HEK293 (cell line): ENCODE results near the gene ULBP1.

ENCODE experiments used
- CTCF ChIA-PET: fragments of 350-600 bp; formaldehyde crosslinking; extraction: SDS; loops from one replicate; lab custom pipeline; 2021; ENCODE audit warnings: antibody characterized with exemption; lab: Yijun Ruan, JAX
- POLR2A ChIA-PET: fragments of 300-600 bp; formaldehyde crosslinking; extraction: SDS; loops from one replicate; lab custom pipeline; 2020; ENCODE audit warnings: antibody characterized with exemption, inconsistent platforms; lab: Yijun Ruan, JAX
- H3K27ac ChIP-seq: fragments of 200-500 bp; sonication (Bioruptor generic); 2 replicates; pipeline ENCODE4 v1.5.1; 2014; ENCODE audit warnings: low read depth, low read length, control low read depth, inconsistent platforms; ENCODE audit errors: extremely low read depth
- H3K36me3 ChIP-seq, 2 experiments: fragments of 200-500 bp in 1 of 2; sonication (Bioruptor generic) in 1 of 2; 1 replicate in 1 of 2; 2 replicates in 1 of 2; pipeline ENCODE4 v1.5.1; 2014 to 2017; ENCODE audit warnings: inconsistent platforms in 2 of 2, low read length in 2 of 2; ENCODE audit not compliant: control insufficient read depth in 2 of 2, insufficient read depth in 1 of 2
- H3K4me1 ChIP-seq: fragments of 200-500 bp; sonication (Bioruptor generic); 2 replicates; pipeline ENCODE4 v1.5.1; 2014; ENCODE audit warnings: mild to moderate bottlenecking, low read length, inconsistent platforms; ENCODE audit not compliant: control insufficient read depth, insufficient read depth
- H3K4me3 ChIP-seq: 2 replicates; pipeline ENCODE4 v1.5.1; 2011; ENCODE audit warnings: low read depth, mild to moderate bottlenecking, control low read depth, low read length, moderate library complexity
- H3K9me3 ChIP-seq: fragments of 200-500 bp; sonication (Bioruptor generic); 2 replicates; pipeline ENCODE4 v1.5.1; 2014; ENCODE audit warnings: low read depth, low read length, inconsistent platforms; ENCODE audit not compliant: control insufficient read depth, insufficient read depth
- GLI4 ChIP-seq: fragments of 450-650 bp; formaldehyde crosslinking; IDR thresholded peaks from 2 replicates; pipeline ENCODE4 v1.5.1; 2016; ENCODE audit warnings: missing biosample characterization, missing genetic modification characterization
- HOXA7 ChIP-seq: sonication (generic); formaldehyde crosslinking; IDR thresholded peaks from 2 replicates; pipeline ENCODE4 v1.8.1; 2022; ENCODE audit warnings: missing genetic modification reagents, borderline replicate concordance
- HOXD13 ChIP-seq: sonication (generic); formaldehyde crosslinking; IDR thresholded peaks from 2 replicates; pipeline ENCODE4 v1.8.0; 2022; ENCODE audit warnings: missing genetic modification reagents, borderline replicate concordance
- INSM2 ChIP-seq: fragments of 450-650 bp; formaldehyde crosslinking; IDR thresholded peaks from 2 replicates; pipeline ENCODE4 v1.5.1; 2016; ENCODE audit warnings: missing biosample characterization, missing genetic modification characterization
- OVOL3 ChIP-seq: fragments of 450-650 bp; formaldehyde crosslinking; IDR thresholded peaks from 2 replicates; pipeline ENCODE4 v1.5.1; 2016; ENCODE audit warnings: missing biosample characterization, missing genetic modification characterization
- PRDM1 ChIP-seq: fragments of 450-650 bp; formaldehyde crosslinking; IDR thresholded peaks from 2 replicates; pipeline ENCODE4; 2016; ENCODE audit warnings: missing biosample characterization, missing genetic modification characterization
- REPIN1 ChIP-seq: fragments of 450-650 bp; formaldehyde crosslinking; IDR thresholded peaks from 2 replicates; pipeline ENCODE4 v1.5.1; 2017; ENCODE audit warnings: missing biosample characterization, missing genetic modification characterization, low read depth
- ZBTB26 ChIP-seq: fragments of 450-650 bp; formaldehyde crosslinking; optimal IDR thresholded peaks from 2 replicates; pipeline ENCODE3; 2016; ENCODE audit warnings: missing biosample characterization, mild to moderate bottlenecking, missing genetic modification characterization
- ZBTB48 ChIP-seq: fragments of 450-650 bp; formaldehyde crosslinking; IDR thresholded peaks from 2 replicates; pipeline ENCODE4 v1.5.1; 2016; ENCODE audit warnings: missing biosample characterization, missing genetic modification characterization
- ZBTB7A ChIP-seq: fragments of 450-650 bp; formaldehyde crosslinking; IDR thresholded peaks from 2 replicates; pipeline ENCODE4 v1.5.1; 2016; ENCODE audit warnings: low read depth, missing biosample characterization, missing genetic modification characterization
- ZBTB8A ChIP-seq: fragments of 450-650 bp; formaldehyde crosslinking; IDR thresholded peaks from 2 replicates; pipeline ENCODE4 v1.5.1; 2016; ENCODE audit warnings: missing biosample characterization, missing genetic modification characterization
- ZFP37 ChIP-seq: fragments of 450-650 bp; formaldehyde crosslinking; IDR thresholded peaks from 2 replicates; pipeline ENCODE4 v1.5.1; 2016; ENCODE audit warnings: missing biosample characterization, missing genetic modification characterization
- ZNF280D ChIP-seq: fragments of 450-650 bp; formaldehyde crosslinking; IDR thresholded peaks from 2 replicates; pipeline ENCODE4 v1.5.1; 2016; ENCODE audit warnings: missing biosample characterization, missing genetic modification characterization
- ZNF311 ChIP-seq: fragments of 450-650 bp; formaldehyde crosslinking; IDR thresholded peaks from 2 replicates; pipeline ENCODE4 v1.5.1; 2017; ENCODE audit warnings: missing biosample characterization, missing genetic modification characterization, borderline replicate concordance
- ZNF324 ChIP-seq: fragments of 450-650 bp; formaldehyde crosslinking; IDR thresholded peaks from 2 replicates; pipeline ENCODE4 v1.5.1; 2016; ENCODE audit warnings: missing biosample characterization, missing genetic modification characterization
- ZNF335 ChIP-seq: fragments of 450-650 bp; formaldehyde crosslinking; conservative IDR thresholded peaks from 2 replicates; pipeline ENCODE4 v1.5.1; 2016; ENCODE audit warnings: missing biosample characterization, missing genetic modification characterization
- ZNF354C ChIP-seq: fragments of 450-650 bp; formaldehyde crosslinking; IDR thresholded peaks from 2 replicates; pipeline ENCODE4 v1.5.1; 2016; ENCODE audit warnings: missing biosample characterization, missing genetic modification characterization, low read depth, borderline replicate concordance
- ZNF600 ChIP-seq: fragments of 450-650 bp; formaldehyde crosslinking; IDR thresholded peaks from 2 replicates; pipeline ENCODE4 v1.5.1; 2016; ENCODE audit warnings: missing biosample characterization, missing genetic modification characterization
- ZNF621 ChIP-seq: fragments of 450-650 bp; formaldehyde crosslinking; IDR thresholded peaks from 2 replicates; pipeline ENCODE4 v1.5.1; 2017; ENCODE audit warnings: missing biosample characterization, missing genetic modification characterization
- ZNF670 ChIP-seq: fragments of 450-650 bp; formaldehyde crosslinking; IDR thresholded peaks from 2 replicates; pipeline ENCODE4 v1.5.1; 2016; ENCODE audit warnings: missing biosample characterization, missing genetic modification characterization, low read depth
- ZNF692 ChIP-seq: fragments of 450-650 bp; formaldehyde crosslinking; IDR thresholded peaks from 2 replicates; pipeline ENCODE4 v1.5.1; 2016; ENCODE audit warnings: missing biosample characterization, missing genetic modification characterization
- ZNF747 ChIP-seq: fragments of 450-650 bp; formaldehyde crosslinking; IDR thresholded peaks from 2 replicates; pipeline ENCODE4 v1.5.1; 2016; ENCODE audit warnings: missing biosample characterization, missing genetic modification characterization
- ZNF776 ChIP-seq: fragments of 450-650 bp; formaldehyde crosslinking; IDR thresholded peaks from 2 replicates; pipeline ENCODE4 v1.5.0; 2017; ENCODE audit warnings: missing biosample characterization, missing genetic modification characterization, borderline replicate concordance
- ZNF777 ChIP-seq: fragments of 450-650 bp; formaldehyde crosslinking; IDR thresholded peaks from 2 replicates; pipeline ENCODE4 v1.5.1; 2017; ENCODE audit warnings: missing biosample characterization, missing genetic modification characterization, borderline replicate concordance
- ZNF837 ChIP-seq: fragments of 450-650 bp; formaldehyde crosslinking; IDR thresholded peaks from 2 replicates; pipeline ENCODE4 v1.5.1; 2016; ENCODE audit warnings: missing biosample characterization, missing genetic modification characterization

Gene ULBP1

GRCh38 chr6:149987602-149988107 lies 23.9 kb downstream of the ULBP1 start (continued):
- TF ChIP-seq ZBTB7A (tag by site-specific recombination) (no peak), ZNF280D (no peak), ZNF747 (tag by site-specific recombination) (no peak)

- peak; percentile 21; the same call in 1 of the 2 replicates for TF ChIP-seq ZBTB8A (tag by site-specific recombination)
- TF ChIP-seq HOXA7 (CRISPR knock-in tag): no peak
- TF ChIP-seq ZNF776 (tag by site-specific recombination): no peak
- no peak for TF ChIP-seq ZNF354C
- TF ChIP-seq ZBTB48 (tag by site-specific recombination): no peak
- 0 out of 2 replicates have a peak, but pooled peaks have one; percentile 36 for TF ChIP-seq PRDM1 (tag by site-specific recombination)
- no peaks in the 10 kb centered on the region for H3K9me3 ChIP-seq
- H3K36me3 ChIP-seq: no peaks in the 10 kb centered on the region
- CTCF ChIA-PET: interaction anchor here (0.7 to 1.3 kb wide), 3 partner anchors 28 to 1487 kb away, joined by 4 to 6 read pairs (median 4); no protein-coding TSS in a partner anchor
- H3K4me3 ChIP-seq: no peak overlapping the region
- no peak overlapping the region for H3K27ac ChIP-seq
- POLR2A ChIA-PET: interaction anchor here (2.8 kb wide), 1 partner anchor 25 kb away, joined by 11 read pairs; the partner anchor contains the start of gene ULBP1
- peaks cover 6% of the 10 kb centered on the region for H3K4me1 ChIP-seq
Measured at GRCh38 chr6:149988550-149989346, 25.0 kb downstream of the ULBP1 start.

GRCh38 chr6:149990212-149990660 lies 26.5 kb downstream of the ULBP1 start:
- Histone ChIP-seq H3K9me3 (no peaks in the 10 kb centered on the region), H3K4me1 (peaks cover 6% of the 10 kb centered on the region), H3K27ac (no peak overlapping the region), H3K4me3 (peak overlapping the region; percentile 47), H3K36me3 (no peaks in the 10 kb centered on the region)
- POLR2A ChIA-PET: interaction anchor here (0.8 to 2.8 kb wide), 2 partner anchors 26 to 79 kb away, joined by 4 to 11 read pairs; partner anchors contain the start of genes ULBP1 and ULBP3
- CTCF ChIA-PET: interaction anchor here (0.7 to 1.6 kb wide), 5 partner anchors 16 to 709 kb away, joined by 3 to 5 read pairs (median 3); no protein-coding TSS in a partner anchor
- TF ChIP-seq ZNF621 (tag by site-specific recombination): no peak
- TF ChIP-seq ZNF335 (tag by site-specific recombination): peak; percentile 20
- no peak for TF ChIP-seq ZFP37 (tag by site-specific recombination)
- no peak for TF ChIP-seq ZNF311 (tag by site-specific recombination)
- TF ChIP-seq ZNF600: no peak
- no peak for TF ChIP-seq ZNF670
- no peak for TF ChIP-seq GLI4 (tag by site-specific recombination)
- peak; percentile 27; the same call in 1 of the 2 replicates for TF ChIP-seq ZNF777 (tag by site-specific recombination)
- TF ChIP-seq ZNF837 (tag by site-specific recombination): no peak
- peak; percentile 77 for TF ChIP-seq PRDM1 (tag by site-specific recombination)
- TF ChIP-seq OVOL3 (tag by site-specific recombination): no peak
- TF ChIP-seq ZNF324 (tag by site-specific recombination): 0 out of 2 replicates have a peak, but pooled peaks have one; percentile 40
- no peak for TF ChIP-seq ZBTB26 (tag by site-specific recombination)
- TF ChIP-seq ZNF692 (tag by site-specific recombination): no peak
- TF ChIP-seq INSM2: 0 out of 2 replicates have a peak, but pooled peaks have one; percentile 6
- TF ChIP-seq REPIN1 (tag by site-specific recombination): no peak
- TF ChIP-seq HOXD13: no peak
